ENCODE data around the gene KRT15.
A peak's percentile ranks its signal among the peaks of the same experiment; 100 is the strongest.
"Not testable (repeated sequence)": the region's sequence is repeated elsewhere in the genome, so short reads cannot be mapped to it uniquely, and the experiment has no call there.

KRT15 gene

GRCh38 chr17:41544491-41544892 is 25.8 kb upstream of the KRT15 start:
- TF ChIP-seq CTCF (IDR thresholded peaks at IDR 0.05) (no peak), ZFX (IDR thresholded peaks at IDR 0.05; ENCODE audit: borderline replicate concordance) (no peak)
- H3K27ac ChIP-seq, result no peak overlapping the region

- H3K27ac ChIP-seq, result not testable (repeated sequence)
Measured at GRCh38 chr17:41542786-41543185, 24.1 kb upstream of the KRT15 start.

DNA sequence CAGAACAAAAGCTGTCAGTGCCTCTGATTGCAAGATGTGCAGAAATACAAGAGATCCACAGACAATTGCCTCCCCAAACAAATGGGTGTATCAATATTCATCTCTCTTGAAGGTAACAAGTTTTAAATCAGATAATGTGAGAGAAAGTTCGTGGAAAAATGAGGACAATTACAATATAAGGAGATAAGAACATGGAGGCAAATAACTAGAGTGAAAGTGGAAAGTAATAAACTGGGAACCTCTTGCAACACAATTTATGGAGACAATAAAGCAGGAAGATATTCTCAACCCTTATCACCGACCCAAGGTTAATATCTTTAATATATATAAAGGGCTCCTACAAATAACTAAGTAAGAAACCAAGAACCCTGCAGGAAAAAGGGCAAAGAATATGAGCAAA is 23.7 kb upstream of the KRT15 start:
- no peak for TF ChIP-seq CTCF (IDR thresholded peaks at IDR 0.05)
- TF ChIP-seq ZFX (IDR thresholded peaks at IDR 0.05; ENCODE audit: borderline replicate concordance), result no peak
- no peak overlapping the region for H3K27ac ChIP-seq

DNA sequence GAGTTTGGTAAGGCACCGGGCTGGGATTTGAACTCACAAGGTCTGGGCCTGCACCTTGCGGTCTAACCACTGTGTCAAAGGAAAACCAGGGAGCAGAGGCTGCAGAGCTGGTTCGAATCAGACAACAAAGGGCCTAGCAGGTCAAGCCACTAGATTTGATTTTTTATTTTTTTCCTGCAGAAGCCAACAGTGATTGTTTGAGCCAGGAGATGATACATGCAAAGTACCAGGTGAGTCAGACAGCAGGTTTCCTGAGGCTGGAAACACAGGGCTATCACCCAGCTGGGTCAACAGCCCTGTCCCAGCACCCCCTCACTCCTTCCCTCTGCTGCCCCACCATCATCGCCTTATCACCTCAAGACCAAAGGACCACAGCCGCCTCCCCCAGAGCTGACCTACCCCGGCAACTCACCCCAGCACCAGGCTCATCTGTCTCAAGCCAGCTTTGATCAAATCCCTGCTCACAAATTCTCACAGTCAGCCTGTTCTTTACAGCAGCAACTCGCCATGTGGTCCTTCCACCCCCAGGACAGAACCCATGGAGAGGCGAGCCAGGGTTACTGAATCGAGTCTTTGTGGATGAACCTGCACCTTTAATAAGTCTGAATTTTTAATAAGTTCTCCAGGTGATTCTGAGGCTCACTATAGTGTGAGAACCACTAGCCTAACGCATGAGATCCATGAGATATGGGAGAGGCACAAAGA is 22.4 kb upstream of the KRT15 start:
- peak overlapping the region; percentile 86 for H3K27ac ChIP-seq
- TF ChIP-seq CTCF (IDR thresholded peaks at IDR 0.05), result no peak
- TF ChIP-seq ZFX (IDR thresholded peaks at IDR 0.05; ENCODE audit: borderline replicate concordance), result no peak

DNA sequence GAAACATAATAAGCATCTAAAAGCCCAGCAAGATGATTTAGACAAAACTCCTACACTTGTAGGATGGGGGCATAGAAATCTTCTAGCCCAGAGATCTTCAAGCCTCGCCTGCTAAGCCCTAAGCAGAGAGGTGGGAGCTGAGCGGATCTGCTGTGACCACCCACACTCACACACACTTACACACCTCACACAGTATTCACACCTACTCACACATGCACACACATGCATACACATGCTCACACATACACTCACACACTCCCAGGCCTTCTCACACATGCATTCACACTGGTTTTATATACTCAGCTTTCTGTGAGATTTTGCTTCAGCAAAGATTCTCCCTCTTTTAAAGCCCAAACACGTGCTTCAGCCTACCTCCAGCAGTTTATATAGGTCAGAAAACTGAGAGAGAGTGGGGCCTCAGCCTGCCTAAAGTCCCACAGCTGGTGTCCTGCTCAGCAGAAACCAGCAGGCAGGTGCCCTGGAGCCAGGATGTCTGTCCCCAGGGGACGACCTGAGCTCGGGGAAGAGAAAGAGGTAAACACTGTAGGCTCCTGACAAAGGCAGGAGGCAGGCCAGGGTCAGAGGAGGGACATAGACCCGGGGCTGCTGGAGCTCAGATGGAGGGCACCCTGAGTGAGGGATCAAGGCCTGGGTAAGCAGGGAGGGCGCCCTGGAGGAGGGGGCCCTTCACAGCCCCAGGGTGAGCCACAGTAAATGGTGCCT is 21.4 kb upstream of the KRT15 start:
- TF ChIP-seq ZFX (IDR thresholded peaks at IDR 0.05; ENCODE audit: borderline replicate concordance) (no peak), CTCF (IDR thresholded peaks at IDR 0.05) (no peak)
- H3K27ac ChIP-seq, result peak overlapping the region; percentile 86

DNA sequence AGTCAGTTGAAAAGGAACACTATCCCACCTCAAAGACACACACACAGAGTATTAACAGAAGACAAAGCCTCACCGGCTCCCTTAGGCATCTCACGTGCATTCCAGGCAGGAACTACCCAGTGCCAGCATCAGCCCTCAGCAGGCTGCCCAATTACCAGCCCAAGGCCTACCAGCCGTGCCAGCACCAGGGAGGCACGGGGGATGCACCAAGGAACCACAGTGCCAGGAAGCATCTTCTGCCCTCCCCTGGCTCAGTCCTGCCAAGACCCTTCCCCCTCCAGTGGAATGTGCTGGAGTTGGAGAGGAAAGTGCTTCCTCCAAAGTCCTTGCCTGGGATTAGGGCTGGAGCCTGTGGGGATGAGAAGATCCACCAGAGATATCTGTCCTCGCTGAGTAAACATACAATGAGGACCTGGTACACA is 20.4 kb upstream of the KRT15 start:
- peak overlapping the region; percentile 86 for H3K27ac ChIP-seq
- TF ChIP-seq ZFX (IDR thresholded peaks at IDR 0.05; ENCODE audit: borderline replicate concordance) (no peak), CTCF (IDR thresholded peaks at IDR 0.05) (no peak)

DNA sequence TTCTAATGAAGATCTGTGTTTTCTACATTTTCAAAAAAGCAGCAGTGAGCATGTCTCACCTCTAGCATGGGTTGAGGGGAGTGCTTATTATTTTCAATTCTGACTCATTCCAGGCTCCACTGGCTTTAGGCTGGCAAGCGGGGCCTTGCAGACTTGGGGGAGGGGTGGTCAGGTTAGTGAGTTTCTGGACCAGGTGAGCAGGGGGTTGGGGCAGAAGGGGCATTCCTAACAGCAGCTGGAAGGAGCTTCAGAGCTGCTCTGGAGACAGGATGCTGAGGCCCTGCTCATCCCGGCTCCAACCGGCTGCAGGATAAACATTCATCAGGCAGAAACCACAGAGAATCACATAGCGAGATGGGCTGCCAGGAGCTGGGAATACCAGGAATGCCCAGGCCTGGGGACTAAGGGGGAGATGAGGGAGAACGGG is 19.9 kb upstream of the KRT15 start:
- no peak for TF ChIP-seq CTCF (IDR thresholded peaks at IDR 0.05)
- no peak for TF ChIP-seq ZFX (IDR thresholded peaks at IDR 0.05; ENCODE audit: borderline replicate concordance)
- H3K27ac ChIP-seq, result peak overlapping the region; percentile 86

Measured in 22Rv1 (cell line).